Measurements from ENCODE around the gene LMTK2. TPM values are rescaled to one million over a fixed set of nuclear protein-coding genes. Genes with fewer than 3 reads are reported as not detected.

Gene LMTK2
- total and polyA plus RNA-seq, 9 donors = 5.3 to 8.0 (median 7.0) TPM

DNA sequence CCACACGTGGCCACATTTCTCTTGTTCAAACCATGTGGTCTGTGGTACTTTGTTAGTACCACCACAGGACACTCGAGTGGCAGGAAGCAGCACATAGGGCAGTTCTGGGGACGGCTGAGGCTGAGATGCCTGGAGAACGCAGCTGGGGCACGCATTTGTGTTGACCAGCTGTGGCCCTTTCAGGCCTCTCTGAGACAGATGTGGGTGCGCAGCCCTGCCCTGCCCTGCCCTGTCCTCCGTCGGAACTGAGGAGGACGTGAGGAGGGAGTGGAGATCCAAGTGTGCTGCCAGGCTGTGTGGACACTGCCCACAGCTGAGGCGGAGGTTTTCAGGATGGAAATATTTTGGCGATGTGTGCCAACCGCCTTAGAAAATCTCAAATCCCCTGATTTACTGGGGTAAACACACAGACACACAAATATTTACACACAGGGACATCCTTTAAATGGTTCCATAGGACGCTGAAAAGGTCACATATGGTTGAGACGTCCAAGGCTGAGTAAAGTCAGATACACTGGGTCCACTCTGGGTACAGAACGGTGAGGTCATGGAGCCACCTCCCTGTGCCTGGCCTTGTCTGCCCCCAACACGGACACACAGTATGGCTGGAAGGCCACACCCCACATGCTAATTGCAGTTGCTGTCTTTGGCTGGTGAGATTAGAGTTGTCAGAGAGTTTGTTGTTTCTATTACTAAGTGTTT, 119.4 kb downstream of the LMTK2 start:
- 89% methylated on average over 9 of the region's 16 CpGs for WGBS (ENCODE audit: insufficient coverage)
- peaks cover 48% of the 10 kb centered on the region for H3K36me3 ChIP-seq (ENCODE audit: control insufficient read depth, insufficient read depth, low read length)
- no peaks in the 10 kb centered on the region for H3K9me3 ChIP-seq (replicated peaks; ENCODE audit: control insufficient read depth, low read depth, low read length)

GRCh38 chr7:98227939-98228338, 121.3 kb downstream of the LMTK2 start:
- H3K36me3 ChIP-seq (ENCODE audit: control insufficient read depth, insufficient read depth, low read length) = peaks cover 34% of the 10 kb centered on the region
- DNase-seq = no peak
- H3K27me3 ChIP-seq (ENCODE audit: control insufficient read depth, insufficient read depth, low read length) = no peaks in the 10 kb centered on the region
- WGBS (ENCODE audit: insufficient coverage) = 81% methylated on average over 15 of the region's 18 CpGs
- no peak overlapping the region for H3K27ac ChIP-seq (ENCODE audit: low read length)
- H3K4me1 ChIP-seq (ENCODE audit: control insufficient read depth, insufficient read depth, low read length) = peaks cover 11% of the 10 kb centered on the region
- H3K4me3 ChIP-seq (ENCODE audit: low read length) = no peak overlapping the region
- no peaks in the 10 kb centered on the region for H3K9me3 ChIP-seq (replicated peaks; ENCODE audit: control insufficient read depth, low read depth, low read length)

More for the DNA sequence above, 119.4 kb downstream of the LMTK2 start:
- Histone ChIP-seq H3K27me3 (ENCODE audit: control insufficient read depth, insufficient read depth, low read length) (no peaks in the 10 kb centered on the region), H3K4me3 (ENCODE audit: low read length) (no peak overlapping the region), H3K4me1 (ENCODE audit: control insufficient read depth, insufficient read depth, low read length) (peaks cover 11% of the 10 kb centered on the region), H3K27ac (ENCODE audit: low read length) (no peak overlapping the region)
- DNase-seq = no peak

DNA sequence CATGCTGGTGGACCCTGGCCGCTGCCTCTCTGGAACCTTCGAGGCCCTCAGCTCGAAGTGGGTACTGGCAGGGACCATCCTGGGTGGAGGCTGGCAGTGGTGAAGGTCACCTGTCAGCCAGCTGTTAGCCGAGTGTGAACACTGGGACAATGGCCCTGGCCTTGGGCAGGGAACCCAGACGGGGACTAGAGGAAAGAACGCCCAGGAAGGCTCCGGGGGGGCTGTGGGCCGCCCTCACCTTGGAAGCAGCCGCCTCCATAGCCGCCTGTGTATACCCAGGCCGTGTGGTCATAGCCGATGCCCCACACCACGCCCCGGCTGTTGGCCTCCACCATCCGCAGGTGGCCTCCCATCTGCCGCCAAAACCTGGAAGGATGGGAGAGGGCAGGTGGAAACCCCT, 122.1 kb downstream of the LMTK2 start:
- Histone ChIP-seq H3K36me3 (ENCODE audit: control insufficient read depth, insufficient read depth, low read length) (peaks cover 39% of the 10 kb centered on the region), H3K4me3 (ENCODE audit: low read length) (no peak overlapping the region), H3K27ac (ENCODE audit: low read length) (peak overlapping the region; percentile 62), H3K4me1 (ENCODE audit: control insufficient read depth, insufficient read depth, low read length) (peaks cover 11% of the 10 kb centered on the region), H3K27me3 (ENCODE audit: control insufficient read depth, insufficient read depth, low read length) (no peaks in the 10 kb centered on the region), H3K9me3 (replicated peaks; ENCODE audit: control insufficient read depth, low read depth, low read length) (no peaks in the 10 kb centered on the region)
- no peak for DNase-seq
- WGBS (ENCODE audit: insufficient coverage) = 92% methylated on average over 15 of the region's 16 CpGs

DNA sequence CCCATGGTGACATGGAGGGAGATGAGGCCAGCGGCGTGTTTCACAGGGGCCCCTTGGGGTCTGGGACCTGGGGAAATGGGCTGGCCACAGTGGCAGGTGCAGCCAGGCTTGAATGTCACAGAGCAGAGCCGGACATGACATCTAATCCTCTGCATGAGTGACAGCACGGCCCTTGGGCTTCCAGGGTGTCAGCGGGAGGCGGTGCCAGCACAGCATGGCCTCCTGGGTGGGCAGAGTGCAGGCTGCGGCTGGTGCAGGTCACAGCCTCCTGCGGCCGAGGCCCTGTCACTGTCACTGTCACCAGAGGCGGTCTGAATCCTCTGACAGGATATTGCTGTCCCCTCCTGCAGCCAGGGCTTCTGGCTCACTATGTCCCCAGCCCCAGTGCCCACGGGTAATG, 122.8 kb downstream of the LMTK2 start:
- peaks cover 11% of the 10 kb centered on the region for H3K4me1 ChIP-seq (ENCODE audit: control insufficient read depth, insufficient read depth, low read length)
- H3K9me3 ChIP-seq (replicated peaks; ENCODE audit: control insufficient read depth, low read depth, low read length) = no peaks in the 10 kb centered on the region
- no peaks in the 10 kb centered on the region for H3K27me3 ChIP-seq (ENCODE audit: control insufficient read depth, insufficient read depth, low read length)
- WGBS (ENCODE audit: insufficient coverage) = 74% methylated on average over 10 of the region's 11 CpGs
- no peak overlapping the region for H3K4me3 ChIP-seq (ENCODE audit: low read length)
- peaks cover 40% of the 10 kb centered on the region for H3K36me3 ChIP-seq (ENCODE audit: control insufficient read depth, insufficient read depth, low read length)
- DNase-seq = peak; percentile 66
- peak overlapping the region; percentile 62 for H3K27ac ChIP-seq (ENCODE audit: low read length)

- 64% methylated on average over 9 of the region's 17 CpGs for WGBS (ENCODE audit: insufficient coverage)
- no peaks in the 10 kb centered on the region for H3K9me3 ChIP-seq (replicated peaks; ENCODE audit: control insufficient read depth, low read depth, low read length)
- H3K27me3 ChIP-seq (ENCODE audit: control insufficient read depth, insufficient read depth, low read length) = no peaks in the 10 kb centered on the region
- no peak overlapping the region for H3K27ac ChIP-seq (ENCODE audit: low read length)
- peaks cover 11% of the 10 kb centered on the region for H3K4me1 ChIP-seq (ENCODE audit: control insufficient read depth, insufficient read depth, low read length)
- H3K4me3 ChIP-seq (ENCODE audit: low read length) = no peak overlapping the region
- peaks cover 36% of the 10 kb centered on the region for H3K36me3 ChIP-seq (ENCODE audit: control insufficient read depth, insufficient read depth, low read length)
- DNase-seq = no peak
Observed at GRCh38 chr7:98229991-98230745, 123.5 kb downstream of the LMTK2 start.

GRCh38 chr7:98230746-98231471, 124.2 kb downstream of the LMTK2 start:
- H3K4me3 ChIP-seq (ENCODE audit: low read length) = no peak overlapping the region
- 82% methylated on average over 28 of the region's 30 CpGs for WGBS (ENCODE audit: insufficient coverage)
- H3K27me3 ChIP-seq (ENCODE audit: control insufficient read depth, insufficient read depth, low read length) = no peaks in the 10 kb centered on the region
- no peak for DNase-seq
- H3K4me1 ChIP-seq (ENCODE audit: control insufficient read depth, insufficient read depth, low read length) = peaks cover 11% of the 10 kb centered on the region
- no peak overlapping the region for H3K27ac ChIP-seq (ENCODE audit: low read length)
- H3K36me3 ChIP-seq (ENCODE audit: control insufficient read depth, insufficient read depth, low read length) = peaks cover 30% of the 10 kb centered on the region
- H3K9me3 ChIP-seq (replicated peaks; ENCODE audit: control insufficient read depth, low read depth, low read length) = no peaks in the 10 kb centered on the region

- Histone ChIP-seq H3K27ac (ENCODE audit: low read length) (no peak overlapping the region), H3K4me3 (ENCODE audit: low read length) (no peak overlapping the region), H3K27me3 (ENCODE audit: control insufficient read depth, insufficient read depth, low read length) (no peaks in the 10 kb centered on the region), H3K4me1 (ENCODE audit: control insufficient read depth, insufficient read depth, low read length) (peaks cover 11% of the 10 kb centered on the region), H3K9me3 (replicated peaks; ENCODE audit: control insufficient read depth, low read depth, low read length) (no peaks in the 10 kb centered on the region), H3K36me3 (ENCODE audit: control insufficient read depth, insufficient read depth, low read length) (peaks cover 30% of the 10 kb centered on the region)
- 95% methylated on average over 19 of the region's 25 CpGs for WGBS (ENCODE audit: insufficient coverage)
- no peak for DNase-seq
Observed at GRCh38 chr7:98231493-98232262, 125.0 kb downstream of the LMTK2 start.

- DNase-seq = no peak
- Histone ChIP-seq H3K4me1 (ENCODE audit: control insufficient read depth, insufficient read depth, low read length) (peaks cover 11% of the 10 kb centered on the region), H3K36me3 (ENCODE audit: control insufficient read depth, insufficient read depth, low read length) (peaks cover 31% of the 10 kb centered on the region), H3K4me3 (ENCODE audit: low read length) (no peak overlapping the region), H3K9me3 (replicated peaks; ENCODE audit: control insufficient read depth, low read depth, low read length) (no peaks in the 10 kb centered on the region), H3K27me3 (ENCODE audit: control insufficient read depth, insufficient read depth, low read length) (no peaks in the 10 kb centered on the region), H3K27ac (ENCODE audit: low read length) (no peak overlapping the region)
- 82% methylated on average over 6 of the region's 8 CpGs for WGBS (ENCODE audit: insufficient coverage)
Observed at GRCh38 chr7:98232263-98232585, 125.6 kb downstream of the LMTK2 start.

DNA sequence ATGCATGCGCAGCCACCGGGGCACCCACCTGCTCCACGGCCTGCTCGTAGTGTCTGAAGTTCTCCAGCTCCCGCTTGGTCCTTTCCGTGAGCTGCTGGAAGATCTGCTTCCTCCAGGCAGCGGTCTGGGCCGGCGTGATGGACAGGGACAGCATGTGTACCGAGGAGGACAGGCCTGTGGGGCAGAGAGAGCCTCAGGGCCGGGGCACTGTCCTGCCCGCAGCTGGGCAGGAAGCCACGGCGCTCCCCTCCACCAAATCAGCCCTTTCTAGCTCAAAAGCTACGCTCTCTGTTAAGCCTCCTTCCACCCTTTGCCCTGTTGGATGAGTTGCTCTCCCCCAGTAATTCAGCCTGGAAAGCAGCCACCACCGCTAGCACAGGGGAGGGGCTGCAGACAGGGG, 126.1 kb downstream of the LMTK2 start:
- peaks cover 11% of the 10 kb centered on the region for H3K4me1 ChIP-seq (ENCODE audit: control insufficient read depth, insufficient read depth, low read length)
- DNase-seq = no peak
- H3K27me3 ChIP-seq (ENCODE audit: control insufficient read depth, insufficient read depth, low read length) = no peaks in the 10 kb centered on the region
- peaks cover 33% of the 10 kb centered on the region for H3K36me3 ChIP-seq (ENCODE audit: control insufficient read depth, insufficient read depth, low read length)
- H3K4me3 ChIP-seq (ENCODE audit: low read length) = no peak overlapping the region
- H3K27ac ChIP-seq (ENCODE audit: low read length) = no peak overlapping the region
- WGBS (ENCODE audit: insufficient coverage) = 86% methylated on average over 12 of the region's 16 CpGs
- no peaks in the 10 kb centered on the region for H3K9me3 ChIP-seq (replicated peaks; ENCODE audit: control insufficient read depth, low read depth, low read length)

Measured in muscle of leg (tissue), 11 donors.